ENCODE data around the gene AUTS2. TPM values are rescaled to one million over a fixed set of nuclear protein-coding genes. Genes with fewer than 3 reads are reported as not detected.

Gene AUTS2
- total RNA-seq, 1 donor from 2014 or later, result 5.2 TPM

- ATAC-seq (ENCODE audit: poor library complexity) (no peak), DNase-seq (no peak)
- intact Hi-C loops (cut with DNase I), result no loop called here
Measured at GRCh38 chr7:70763961-70764691, 1165.9 kb downstream of the AUTS2 start.

GRCh38 chr7:70764701-70765208 is 1166.5 kb downstream of the AUTS2 start:
- intact Hi-C loops (cut with DNase I), result no loop called here
- no peak for ATAC-seq (ENCODE audit: poor library complexity)

GRCh38 chr7:70765651-70766050 is 1167.4 kb downstream of the AUTS2 start:
- intact Hi-C loops (cut with DNase I), result no loop called here
- ATAC-seq (ENCODE audit: poor library complexity) (no peak), DNase-seq (no peak)

More at GRCh38 chr7:70764701-70765208, 1166.5 kb downstream of the AUTS2 start:
- DNase-seq, result no peak

GRCh38 chr7:70766109-70766508 is 1167.8 kb downstream of the AUTS2 start:
- intact Hi-C loops (cut with DNase I), result no loop called here
- DNase-seq (no peak), ATAC-seq (ENCODE audit: poor library complexity) (no peak)

- no peak for ATAC-seq (ENCODE audit: poor library complexity)
- DNase-seq, result no peak
- intact Hi-C loops (cut with DNase I), result no loop called here
Measured at GRCh38 chr7:70766694-70767093, 1168.4 kb downstream of the AUTS2 start.

- ATAC-seq (ENCODE audit: poor library complexity) (no peak), DNase-seq (no peak)
- intact Hi-C loops (cut with DNase I), result no loop called here
Measured at GRCh38 chr7:70770154-70770553, 1171.9 kb downstream of the AUTS2 start.

- intact Hi-C loops (cut with DNase I), result no loop called here
- DNase-seq (no peak), ATAC-seq (ENCODE audit: poor library complexity) (no peak)
Measured at GRCh38 chr7:70771451-70771850, 1173.2 kb downstream of the AUTS2 start.

GRCh38 chr7:70772891-70773290 is 1174.6 kb downstream of the AUTS2 start:
- intact Hi-C loops (cut with DNase I), result no loop called here
- ATAC-seq (ENCODE audit: poor library complexity) (no peak), DNase-seq (no peak)

GRCh38 chr7:70773406-70773805 is 1175.1 kb downstream of the AUTS2 start:
- ATAC-seq (ENCODE audit: poor library complexity), result no peak
- intact Hi-C loops (cut with DNase I), result no loop called here
- no peak for DNase-seq

GRCh38 chr7:70774950-70775527 is 1176.8 kb downstream of the AUTS2 start:
- ATAC-seq (ENCODE audit: poor library complexity) (no peak), DNase-seq (no peak)
- intact Hi-C loops (cut with DNase I), result no loop called here

- no peak for DNase-seq
- no peak for ATAC-seq (ENCODE audit: poor library complexity)
- intact Hi-C loops (cut with DNase I), result no loop called here
Measured at GRCh38 chr7:70775570-70776156, 1177.4 kb downstream of the AUTS2 start.

- DNase-seq, result no peak
- ATAC-seq (ENCODE audit: poor library complexity), result no peak
- intact Hi-C loops (cut with DNase I), result no loop called here
Measured at GRCh38 chr7:70776627-70777101, 1178.4 kb downstream of the AUTS2 start.

- DNase-seq (no peak), ATAC-seq (ENCODE audit: poor library complexity) (no peak)
- intact Hi-C loops (cut with DNase I), result no loop called here
Measured at GRCh38 chr7:70777251-70777650, 1179.0 kb downstream of the AUTS2 start.

GRCh38 chr7:70778585-70778984 is 1180.3 kb downstream of the AUTS2 start:
- intact Hi-C loops (cut with DNase I), result no loop called here
- DNase-seq (no peak), ATAC-seq (ENCODE audit: poor library complexity) (no peak)

GRCh38 chr7:70779321-70779720 is 1181.0 kb downstream of the AUTS2 start:
- intact Hi-C loops (cut with DNase I), result no loop called here
- no peak for DNase-seq
- no peak for ATAC-seq (ENCODE audit: poor library complexity)

- intact Hi-C loops (cut with DNase I), result no loop called here
- ATAC-seq (ENCODE audit: poor library complexity), result no peak
Measured at GRCh38 chr7:70781922-70782311, 1183.6 kb downstream of the AUTS2 start.

GRCh38 chr7:70782796-70783195 is 1184.5 kb downstream of the AUTS2 start:
- intact Hi-C loops (cut with DNase I), result no loop called here
- ATAC-seq (ENCODE audit: poor library complexity) (no peak), DNase-seq (no peak)

More at GRCh38 chr7:70781922-70782311, 1183.6 kb downstream of the AUTS2 start:
- no peak for DNase-seq

GRCh38 chr7:70785427-70785826 is 1187.2 kb downstream of the AUTS2 start:
- ATAC-seq (ENCODE audit: poor library complexity) (no peak), DNase-seq (no peak)
- intact Hi-C loops (cut with DNase I), result no loop called here

GRCh38 chr7:70786076-70786475 is 1187.8 kb downstream of the AUTS2 start:
- no peak for DNase-seq
- intact Hi-C loops (cut with DNase I), result no loop called here
- no peak for ATAC-seq (ENCODE audit: poor library complexity)

GRCh38 chr7:70787286-70787685 is 1189.0 kb downstream of the AUTS2 start:
- intact Hi-C loops (cut with DNase I), result no loop called here
- no peak for ATAC-seq (ENCODE audit: poor library complexity)

More at GRCh38 chr7:70787286-70787685, 1189.0 kb downstream of the AUTS2 start:
- DNase-seq, result no peak
